Spleen (tissue), 11 donors: Measurements from ENCODE around the gene CCDC6. TPM values are rescaled to one million over a fixed set of nuclear protein-coding genes. Genes with fewer than 3 reads are reported as not detected.

Source experiments
- DNase-seq: peaks from one replicate; pipeline ENCODE4 v3.0.0-alpha.2; 2020
- H3K27ac ChIP-seq, 8 donors: fragments of 200-600 bp; sonication (generic) in 7 of 8; 1 replicate in 4 of 8; 2 replicates in 4 of 8; pipeline versions ENCODE4 v1.5.0 to v1.8.0; 2016 to 2021; ENCODE audit warnings: inconsistent platforms in 4 of 8, mild to moderate bottlenecking in 4 of 8, moderate library complexity in 1 of 8
- H3K27me3 ChIP-seq, 7 donors: fragments of 200-600 bp; sonication (generic) in 6 of 7; replicated peaks in 1 of 7; 1 replicate in 4 of 7; 2 replicates in 3 of 7; pipeline versions ENCODE4 v1.5.0 to v1.8.0; 2016 to 2021; ENCODE audit warnings: inconsistent platforms in 3 of 7, mild to moderate bottlenecking in 1 of 7
- H3K36me3 ChIP-seq, 6 donors: fragments of 200-600 bp; sonication (generic) in 5 of 6; 1 replicate in 4 of 6; 2 replicates in 2 of 6; pipeline versions ENCODE4 v1.5.0 to v1.8.0; 2016 to 2021; ENCODE audit warnings: inconsistent platforms in 2 of 6
- H3K4me1 ChIP-seq, 6 donors: fragments of 200-600 bp; sonication (generic) in 5 of 6; 1 replicate in 3 of 6; 2 replicates in 3 of 6; pipeline versions ENCODE4 v1.5.0 to v1.8.0; 2016 to 2021; ENCODE audit warnings: inconsistent platforms in 3 of 6
- H3K4me3 ChIP-seq, 8 donors: fragments of 200-600 bp; sonication (generic) in 7 of 8; 1 replicate in 4 of 8; 2 replicates in 4 of 8; pipeline versions ENCODE4 v1.5.0 to v1.8.0; 2016 to 2021; ENCODE audit warnings: inconsistent platforms in 4 of 8, mild to moderate bottlenecking in 4 of 8, moderate library complexity in 2 of 8
- H3K9me3 ChIP-seq, 8 donors: fragments of 200-600 bp; sonication (generic) in 7 of 8; 1 replicate in 4 of 8; 2 replicates in 4 of 8; pipeline versions ENCODE4 v1.5.0 to v1.8.0; 2016 to 2021; ENCODE audit warnings: inconsistent platforms in 4 of 8
- CTCF ChIP-seq, 11 experiments: fragments of 200-600 bp in 7 of 11; fragments of 450-650 bp in 4 of 11; sonication (generic) in 4 of 11; IDR thresholded peaks in 8 of 11; conservative IDR thresholded peaks in 3 of 11; 1 replicate in 7 of 11; 2 replicates in 4 of 11; pipeline versions ENCODE4 v1.4.0 to v1.8.0; 2016 to 2021; ENCODE audit warnings: antibody characterized with exemption in 11 of 11, inconsistent platforms in 4 of 11, mild to moderate bottlenecking in 1 of 11
- POLR2A ChIP-seq, 3 donors: fragments of 450-650 bp; IDR thresholded peaks; one replicate each; pipeline ENCODE4 v1.5.1; 2017; ENCODE audit warnings: antibody characterized with exemption in 3 of 3, mild to moderate bottlenecking in 1 of 3
- POLR2AphosphoS5 ChIP-seq, 3 donors: sonication (generic); formaldehyde crosslinking; IDR thresholded peaks; one replicate each; pipeline ENCODE4 v1.5.1; 2017; ENCODE audit warnings: antibody characterized with exemption in 3 of 3
- WGBS, 5 donors: extraction: QIAGEN DNeasy Blood & Tissue Kit in 3 of 5; methylation state at CpG; one replicate each; pipeline versions ENCODE4 v1.1.5 to v1.1.7; 2013 to 2018; 5-methylcytosine and 5-hydroxymethylcytosine counted together
- intact Hi-C: fragments of 100-400 bp; cut with DNase I; formaldehyde crosslinking; loops from one replicate; pipeline ENCODE4 v1.15.0; 2023; ENCODE audit warnings: low total_unique reads
- polyA plus RNA-seq, 3 donors: library from polyadenylated mRNA; stranded (reverse); fragments of 200-250 nt; gene quantifications; one replicate each; pipeline ENCODE4 v1.2.1, GENCODE V29; 2013
- total RNA-seq, 7 donors: library from RNA; depleted of rRNA in 3 of 7; stranded (reverse); fragments of >200 nt in 3 of 7; fragmentation: NEBNext Ultra II Directional in 4 of 7; extraction: Animal tissue kit (Norgen Biotek cat#: 25700) in 4 of 7; gene quantifications; one replicate each; pipeline versions ENCODE4 v1.1.0 to v1.2.1, GENCODE V29; 2016 to 2021
- donor health status: healthy with polysubstance abuse.
- donor health status: DM: no; HTN: no; CAD: no; lungs with moderate emphysema.
- donor health status: DM: no; HTN: no; CAD: no.
- donor health status: Bipolar disorder and iron deficiency.
- donor health status: healthy.
- donor health status: DM: no; HTN: no; CAD: no.
- donor health status: DM: yes; HTN: yes; CAD: no.

Gene CCDC6
- total and polyA plus RNA-seq, 10 donors = 8.7 to 55.1 (median 37.6) TPM

- H3K4me1 ChIP-seq = peaks cover 6 to 58% (median 27%) of the 10 kb centered on the region in 6 donors
- TF ChIP-seq POLR2A (IDR thresholded peaks at IDR 0.05) (no peak), CTCF (IDR thresholded peaks at IDR 0.05 in 8 of 11, conservative IDR thresholded peaks at IDR 0.05 in 3 of 11) (no peak), POLR2AphosphoS5 (IDR thresholded peaks at IDR 0.05) (no peak)
- WGBS, 5 donors = 85 to 92% (median 86%) methylated on average over 4 of the region's 4 CpGs
- no peak overlapping the region for H3K27ac ChIP-seq
- intact Hi-C loops = no loop called here
- H3K36me3 ChIP-seq = peaks cover 0 to 56% (median 21%) of the 10 kb centered on the region in 6 donors
- no peaks in the 10 kb centered on the region for H3K9me3 ChIP-seq
- no peak overlapping the region for H3K4me3 ChIP-seq
- no peaks in the 10 kb centered on the region for H3K27me3 ChIP-seq
- no peak for DNase-seq
These were observed 54.5 kb downstream of the CCDC6 start for GRCh38 chr10:59851864-59852263.

GRCh38 chr10:59847888-59848287 is 58.5 kb downstream of the CCDC6 start:
- Histone ChIP-seq H3K27ac (no peak overlapping the region), H3K4me1 (peaks cover 6 to 24% (median 10%) of the 10 kb centered on the region in 6 donors), H3K4me3 (no peak overlapping the region), H3K36me3 (peaks cover 0 to 92% (median 29%) of the 10 kb centered on the region in 6 donors), H3K9me3 (no peaks in the 10 kb centered on the region), H3K27me3 (no peaks in the 10 kb centered on the region)
- TF ChIP-seq POLR2AphosphoS5 (IDR thresholded peaks at IDR 0.05) = no peak
- TF ChIP-seq POLR2A (IDR thresholded peaks at IDR 0.05) = no peak
- TF ChIP-seq CTCF (IDR thresholded peaks at IDR 0.05 in 8 of 11, conservative IDR thresholded peaks at IDR 0.05 in 3 of 11) = no peak
- intact Hi-C loops = no loop called here
- WGBS, 5 donors = 75 to 85% (median 82%) methylated on average over 7 of the region's 7 CpGs
- no peak for DNase-seq

GRCh38 chr10:59847326-59847725 is 59.0 kb downstream of the CCDC6 start:
- H3K4me1 ChIP-seq = peaks cover under 1 to 18% (median 5%) of the 10 kb centered on the region in 6 donors
- TF ChIP-seq POLR2A (IDR thresholded peaks at IDR 0.05) = no peak
- no peak for TF ChIP-seq POLR2AphosphoS5 (IDR thresholded peaks at IDR 0.05)
- TF ChIP-seq CTCF (IDR thresholded peaks at IDR 0.05 in 8 of 11, conservative IDR thresholded peaks at IDR 0.05 in 3 of 11) = no peak
- H3K36me3 ChIP-seq = peaks cover 0 to 95% (median 29%) of the 10 kb centered on the region in 6 donors
- H3K27me3 ChIP-seq = no peaks in the 10 kb centered on the region
- no peaks in the 10 kb centered on the region for H3K9me3 ChIP-seq
- WGBS, 5 donors = 89 to 96% (median 93%) methylated on average over 2 of the region's 2 CpGs
- no peak overlapping the region for H3K4me3 ChIP-seq
- no peak for DNase-seq
- intact Hi-C loops = no loop called here
- H3K27ac ChIP-seq = no peak overlapping the region

- intact Hi-C loops = no loop called here
- 68 to 94% (median 87%) methylated on average over 3 of the region's 3 CpGs for WGBS, 5 donors
- Histone ChIP-seq H3K9me3 (no peaks in the 10 kb centered on the region), H3K4me3 (no peak overlapping the region), H3K36me3 (peaks cover 0 to 84% (median 26%) of the 10 kb centered on the region in 6 donors), H3K4me1 (peaks cover 0 to 6% (median 3%) of the 10 kb centered on the region in 6 donors), H3K27me3 (no peaks in the 10 kb centered on the region), H3K27ac (no peak overlapping the region)
- TF ChIP-seq POLR2AphosphoS5 (IDR thresholded peaks at IDR 0.05) (no peak), CTCF (IDR thresholded peaks at IDR 0.05 in 8 of 11, conservative IDR thresholded peaks at IDR 0.05 in 3 of 11) (no peak), POLR2A (IDR thresholded peaks at IDR 0.05) (no peak)
- no peak for DNase-seq
These were observed 61.9 kb downstream of the CCDC6 start for GRCh38 chr10:59844436-59844835.
